ENCODE data around the gene CIZ1. TPM values are rescaled to one million over a fixed set of nuclear protein-coding genes. Genes with fewer than 3 reads are reported as not detected.

The CIZ1 gene
- total RNA-seq, 1 experiment from 2014 or later, result 104 TPM

GRCh38 chr9:128141604-128142003 is 49.8 kb downstream of the CIZ1 start:
- no peaks in the 10 kb centered on the region for H3K4me1 ChIP-seq (ENCODE audit: insufficient read depth, low read length)
- H2AFZ ChIP-seq (ENCODE audit: low read length), result no peak overlapping the region
- H3K9me3 ChIP-seq (ENCODE audit: control insufficient read depth, low read depth, low read length), result no peaks in the 10 kb centered on the region
- no peak overlapping the region for H3K4me2 ChIP-seq (ENCODE audit: insufficient read depth, insufficient read length, low read length)
- H3K36me3 Mint-ChIP-seq (ENCODE audit: insufficient read depth in 1 of 3, low read depth in 3 of 3), result no peaks in the 10 kb centered on the region
- peak; percentile 20 for DNase-seq
- H3K4ac ChIP-seq (ENCODE audit: low read depth, low read length), result no peak overlapping the region
- H3K27me3 Mint-ChIP-seq (ENCODE audit: low read depth), result peaks cover 7% of the 10 kb centered on the region; the same call in 1 of the 2 replicates
- no peak overlapping the region for H2AK5ac ChIP-seq (ENCODE audit: insufficient read length, low read length)
- no peak overlapping the region for H4K8ac ChIP-seq (replicated peaks; ENCODE audit: insufficient read length, low read depth, low read length)
- no peak overlapping the region for H2BK20ac ChIP-seq (ENCODE audit: low read depth, low read length, poor library complexity, severe bottlenecking)
- no peak overlapping the region for H3K27ac Mint-ChIP-seq
- no peak overlapping the region for H4K5ac ChIP-seq (ENCODE audit: insufficient read length, low read depth, low read length)
- no peak overlapping the region for H3K56ac ChIP-seq (ENCODE audit: insufficient read length, low read depth, low read length)
- H4K91ac ChIP-seq (ENCODE audit: insufficient read length, low read depth, low read length), result no peak overlapping the region
- H2BK120ac ChIP-seq (ENCODE audit: low read depth, low read length, poor library complexity, severe bottlenecking), result no peak overlapping the region
- no peak for TF ChIP-seq CTCF (conservative IDR thresholded peaks at IDR 0.05)
- no peak overlapping the region for H3K14ac ChIP-seq (ENCODE audit: insufficient read depth, low read length)
- no peaks in the 10 kb centered on the region for H3K79me2 ChIP-seq (ENCODE audit: insufficient read depth, low read length)
- no peak overlapping the region for H3T11ph ChIP-seq (ENCODE audit: low read length)
- H2BK5ac ChIP-seq (ENCODE audit: insufficient read length, low read length), result no peak overlapping the region
- peaks cover 12 to 15% of the 10 kb centered on the region in 2 experiments for H3K4me1 Mint-ChIP-seq
- no peak overlapping the region for H3K9ac ChIP-seq (ENCODE audit: extremely low read depth, insufficient read length, low read length)
- no peak overlapping the region for H3K4me3 Mint-ChIP-seq
- no peak overlapping the region for H2BK15ac ChIP-seq (ENCODE audit: low read depth, low read length)
- no peak overlapping the region for H3K23ac ChIP-seq (ENCODE audit: insufficient read length, low read depth, low read length)
- H3K79me1 ChIP-seq (ENCODE audit: insufficient read depth, low read depth, low read length, poor library complexity, severe bottlenecking), result no peaks in the 10 kb centered on the region
- no peaks in the 10 kb centered on the region for H3K27me3 ChIP-seq (ENCODE audit: insufficient read depth, low read length)
- no CpG with 5 or more reads among the region's 3 CpGs for WGBS (ENCODE audit: extremely low coverage, insufficient read length, low lambda C conversion rate)
- H3K18ac ChIP-seq (ENCODE audit: insufficient read length, low read depth, low read length), result no peak overlapping the region
- H3K23me2 ChIP-seq (ENCODE audit: insufficient read length, low read depth, low read length, poor library complexity, severe bottlenecking), result no peaks in the 10 kb centered on the region
- no peaks in the 10 kb centered on the region for H3K9me3 Mint-ChIP-seq
- H3K27ac ChIP-seq (ENCODE audit: insufficient read length, low read depth, low read length), result no peak overlapping the region
- H2BK12ac ChIP-seq (ENCODE audit: insufficient read length, low read depth, low read length), result no peak overlapping the region
- no peaks in the 10 kb centered on the region for H4K20me1 ChIP-seq (ENCODE audit: control insufficient read depth, insufficient read depth, insufficient read length)

Data from H9 (cell line).